ENCODE data around the gene CD44. TPM values are rescaled to one million over a fixed set of nuclear protein-coding genes. Genes with fewer than 3 reads are reported as not detected.
A peak's percentile ranks its signal among the peaks of the same experiment; 100 is the strongest.

Gene CD44
- total RNA-seq, 1 donor from 2014 or later: 249 TPM

- H3K4me3 Mint-ChIP-seq (ENCODE audit: low read depth): no peak overlapping the region
- H3K27me3 Mint-ChIP-seq (ENCODE audit: low read depth): peaks cover 61% of the 10 kb centered on the region
- DNase-seq (ENCODE audit: low spot score): no peak
- intact Hi-C loops (cut with micrococcal nuclease): no loop called here
- peaks cover 16% of the 10 kb centered on the region for H3K4me1 Mint-ChIP-seq (ENCODE audit: low read depth)
- H3K9me3 Mint-ChIP-seq: peaks cover 4% of the 10 kb centered on the region
- H3K36me3 Mint-ChIP-seq (ENCODE audit: low read depth): peaks cover 3% of the 10 kb centered on the region
- no peak overlapping the region for H3K27ac Mint-ChIP-seq
Observed at GRCh38 chr11:35116245-35116644, 22.7 kb upstream of the CD44 start.

GRCh38 chr11:35116762-35117640 is 22.0 kb upstream of the CD44 start:
- H3K36me3 Mint-ChIP-seq (ENCODE audit: low read depth): peaks cover 3% of the 10 kb centered on the region
- DNase-seq (ENCODE audit: low spot score): no peak
- intact Hi-C loops (cut with micrococcal nuclease): no loop called here

GRCh38 chr11:35118906-35119305 is 20.1 kb upstream of the CD44 start:
- intact Hi-C loops (cut with micrococcal nuclease): no loop called here
- H3K4me1 Mint-ChIP-seq (ENCODE audit: low read depth): peaks cover 28% of the 10 kb centered on the region

More at GRCh38 chr11:35116762-35117640, 22.0 kb upstream of the CD44 start:
- peaks cover 4% of the 10 kb centered on the region for H3K9me3 Mint-ChIP-seq
- no peak overlapping the region for H3K4me3 Mint-ChIP-seq (ENCODE audit: low read depth)
- peaks cover 65% of the 10 kb centered on the region for H3K27me3 Mint-ChIP-seq (ENCODE audit: low read depth)
- peaks cover 16% of the 10 kb centered on the region for H3K4me1 Mint-ChIP-seq (ENCODE audit: low read depth)
- no peak overlapping the region for H3K27ac Mint-ChIP-seq

GRCh38 chr11:35121326-35121865 is 17.6 kb upstream of the CD44 start:
- no peak for DNase-seq (ENCODE audit: low spot score)
- Mint-ChIP-seq H3K36me3 (ENCODE audit: low read depth) (peaks cover 3% of the 10 kb centered on the region), H3K27ac (no peak overlapping the region), H3K4me1 (ENCODE audit: low read depth) (peaks cover 40% of the 10 kb centered on the region), H3K9me3 (peaks cover 4% of the 10 kb centered on the region), H3K27me3 (ENCODE audit: low read depth) (peaks cover 37% of the 10 kb centered on the region), H3K4me3 (ENCODE audit: low read depth) (no peak overlapping the region)
- intact Hi-C loops (cut with micrococcal nuclease): no loop called here

More at GRCh38 chr11:35118906-35119305, 20.1 kb upstream of the CD44 start:
- no peak overlapping the region for H3K27ac Mint-ChIP-seq
- H3K4me3 Mint-ChIP-seq (ENCODE audit: low read depth): no peak overlapping the region
- no peak for DNase-seq (ENCODE audit: low spot score)
- peaks cover 52% of the 10 kb centered on the region for H3K27me3 Mint-ChIP-seq (ENCODE audit: low read depth)
- peaks cover 3% of the 10 kb centered on the region for H3K36me3 Mint-ChIP-seq (ENCODE audit: low read depth)
- peaks cover 4% of the 10 kb centered on the region for H3K9me3 Mint-ChIP-seq

- H3K4me1 Mint-ChIP-seq (ENCODE audit: low read depth): peaks cover 49% of the 10 kb centered on the region
- H3K4me3 Mint-ChIP-seq (ENCODE audit: low read depth): peak overlapping the region; percentile 23
- peaks cover 3% of the 10 kb centered on the region for H3K36me3 Mint-ChIP-seq (ENCODE audit: low read depth)
- peak; percentile 36 for DNase-seq (ENCODE audit: low spot score)
- H3K27ac Mint-ChIP-seq: peak overlapping the region; percentile 46
- H3K27me3 Mint-ChIP-seq (ENCODE audit: low read depth): peaks cover 34% of the 10 kb centered on the region
- intact Hi-C loops (cut with micrococcal nuclease): no loop called here
- H3K9me3 Mint-ChIP-seq: peaks cover 4% of the 10 kb centered on the region
Observed at GRCh38 chr11:35122308-35122707, 16.7 kb upstream of the CD44 start.

- Mint-ChIP-seq H3K4me3 (ENCODE audit: low read depth) (peak overlapping the region; percentile 57), H3K27me3 (ENCODE audit: low read depth) (peaks cover 7% of the 10 kb centered on the region), H3K36me3 (ENCODE audit: low read depth) (no peaks in the 10 kb centered on the region), H3K27ac (peak overlapping the region; percentile 79), H3K4me1 (ENCODE audit: low read depth) (peaks cover 56% of the 10 kb centered on the region), H3K9me3 (no peaks in the 10 kb centered on the region)
- DNase-seq (ENCODE audit: low spot score): no peak
- intact Hi-C loops (cut with micrococcal nuclease): loop anchor here (1.0 kb wide), 4 partner anchors 20 to 114 kb away; no protein-coding TSS in a partner anchor
Observed at GRCh38 chr11:35126000-35126878, 12.7 kb upstream of the CD44 start.

- no peak for DNase-seq (ENCODE audit: low spot score)
- peak overlapping the region; percentile 57 for H3K4me3 Mint-ChIP-seq (ENCODE audit: low read depth)
- intact Hi-C loops (cut with micrococcal nuclease): loop anchor here (1.0 kb wide), 4 partner anchors 19 to 115 kb away; no protein-coding TSS in a partner anchor
- H3K36me3 Mint-ChIP-seq (ENCODE audit: low read depth): no peaks in the 10 kb centered on the region
- peak overlapping the region; percentile 79 for H3K27ac Mint-ChIP-seq
- peaks cover 55% of the 10 kb centered on the region for H3K4me1 Mint-ChIP-seq (ENCODE audit: low read depth)
- no peaks in the 10 kb centered on the region for H3K9me3 Mint-ChIP-seq
- H3K27me3 Mint-ChIP-seq (ENCODE audit: low read depth): peaks cover 4% of the 10 kb centered on the region
Observed at GRCh38 chr11:35126879-35127581, 11.9 kb upstream of the CD44 start.

- H3K4me3 Mint-ChIP-seq (ENCODE audit: low read depth): no peak overlapping the region
- no peak overlapping the region for H3K27ac Mint-ChIP-seq
- no peaks in the 10 kb centered on the region for H3K36me3 Mint-ChIP-seq (ENCODE audit: low read depth)
- no peaks in the 10 kb centered on the region for H3K9me3 Mint-ChIP-seq
- peaks cover 51% of the 10 kb centered on the region for H3K4me1 Mint-ChIP-seq (ENCODE audit: low read depth)
- peaks cover 6% of the 10 kb centered on the region for H3K27me3 Mint-ChIP-seq (ENCODE audit: low read depth)
- intact Hi-C loops (cut with micrococcal nuclease): no loop called here
- DNase-seq (ENCODE audit: low spot score): no peak
Observed at GRCh38 chr11:35127619-35128018, 11.4 kb upstream of the CD44 start.

- Mint-ChIP-seq H3K36me3 (ENCODE audit: low read depth) (no peaks in the 10 kb centered on the region), H3K4me3 (ENCODE audit: low read depth) (no peak overlapping the region), H3K27me3 (ENCODE audit: low read depth) (peaks cover 13% of the 10 kb centered on the region), H3K4me1 (ENCODE audit: low read depth) (peaks cover 45% of the 10 kb centered on the region), H3K27ac (no peak overlapping the region), H3K9me3 (no peaks in the 10 kb centered on the region)
- intact Hi-C loops (cut with micrococcal nuclease): no loop called here
- no peak for DNase-seq (ENCODE audit: low spot score)
Observed at GRCh38 chr11:35131094-35131493, 7.9 kb upstream of the CD44 start.

- H3K27ac Mint-ChIP-seq: no peak overlapping the region
- no peaks in the 10 kb centered on the region for H3K9me3 Mint-ChIP-seq
- H3K27me3 Mint-ChIP-seq (ENCODE audit: low read depth): peaks cover 15% of the 10 kb centered on the region
- H3K4me1 Mint-ChIP-seq (ENCODE audit: low read depth): peaks cover 37% of the 10 kb centered on the region
- intact Hi-C loops (cut with micrococcal nuclease): no loop called here
- no peaks in the 10 kb centered on the region for H3K36me3 Mint-ChIP-seq (ENCODE audit: low read depth)
- no peak overlapping the region for H3K4me3 Mint-ChIP-seq (ENCODE audit: low read depth)
- DNase-seq (ENCODE audit: low spot score): no peak
Observed at GRCh38 chr11:35131886-35132285, 7.1 kb upstream of the CD44 start.

GRCh38 chr11:35133656-35134055 is 5.3 kb upstream of the CD44 start:
- Mint-ChIP-seq H3K4me1 (ENCODE audit: low read depth) (peaks cover 41% of the 10 kb centered on the region), H3K9me3 (no peaks in the 10 kb centered on the region), H3K4me3 (ENCODE audit: low read depth) (no peak overlapping the region), H3K27me3 (ENCODE audit: low read depth) (peaks cover 17% of the 10 kb centered on the region), H3K27ac (no peak overlapping the region), H3K36me3 (ENCODE audit: low read depth) (no peaks in the 10 kb centered on the region)
- no peak for DNase-seq (ENCODE audit: low spot score)
- intact Hi-C loops (cut with micrococcal nuclease): no loop called here

Data from activated T-helper 2 cell treated with anti-CD3 and anti-CD28 coated beads, Interferon-gamma antibody, Interleukin-2, Interleukin-4, amounts not matched to agents 10 μg/mL and 5 μg/mL and 100 μg/mL, durations not matched to agents 14 hours and 24 hours and 36 hours (primary cell).